Gastrocnemius medialis (tissue), 4 donors: ENCODE data around the gene HBD.

Source experiments
- POLR2A ChIP-seq, 2 donors: fragments of 450-650 bp; IDR thresholded peaks; one replicate each; pipeline ENCODE4 v1.6.1; 2017; ENCODE audit warnings: antibody characterized with exemption in 2 of 2, mild to moderate bottlenecking in 2 of 2, moderate library complexity in 2 of 2
- TF ChIP-seq, protein P1 (sequence below), 5 experiments: fragments of 450-650 bp in 3 of 5; fragments of 200-600 bp in 2 of 5; sonication (generic) in 2 of 5; IDR thresholded peaks in 4 of 5; conservative IDR thresholded peaks in 1 of 5; 1 replicate in 4 of 5; 2 replicates in 1 of 5; pipeline ENCODE4 v1.5.1; 2016 to 2019; ENCODE audit warnings: antibody characterized with exemption in 5 of 5, mild to moderate bottlenecking in 3 of 5, moderate library complexity in 3 of 5

DNA sequence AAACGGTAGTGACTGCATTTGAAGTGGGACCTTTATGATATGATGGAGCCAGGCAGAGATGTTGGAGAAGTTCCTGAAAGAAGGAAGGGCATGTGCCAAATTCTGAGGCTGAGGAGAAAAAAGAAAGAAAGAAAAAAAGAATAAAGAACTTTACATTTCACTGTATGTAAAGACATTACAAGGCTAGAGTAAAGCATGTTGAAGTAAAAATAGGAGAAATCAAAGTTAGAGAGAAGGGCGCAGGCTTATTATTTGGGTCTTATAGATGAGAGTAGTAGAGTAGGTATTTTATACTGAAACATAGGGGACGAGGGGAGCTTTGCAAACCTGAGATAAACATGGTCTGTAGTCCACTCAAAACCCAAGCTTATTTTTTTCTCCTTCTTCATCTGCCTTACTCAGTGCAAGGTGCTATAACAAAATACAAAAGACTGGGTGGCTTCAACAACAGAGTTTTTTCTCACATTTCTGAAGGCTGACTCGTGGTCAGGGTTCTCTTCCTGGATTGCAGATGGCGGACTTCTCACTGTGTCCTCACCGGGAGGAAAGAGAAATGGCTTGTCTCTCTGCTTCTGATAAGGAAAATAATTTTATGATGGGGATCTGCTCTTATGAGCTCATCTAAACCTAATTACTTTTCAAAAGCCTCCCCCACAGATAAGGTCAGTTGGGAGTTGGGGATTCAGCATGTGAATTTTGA lies 12.6 kb upstream of the HBD start:
- TF ChIP-seq, protein P1, sequence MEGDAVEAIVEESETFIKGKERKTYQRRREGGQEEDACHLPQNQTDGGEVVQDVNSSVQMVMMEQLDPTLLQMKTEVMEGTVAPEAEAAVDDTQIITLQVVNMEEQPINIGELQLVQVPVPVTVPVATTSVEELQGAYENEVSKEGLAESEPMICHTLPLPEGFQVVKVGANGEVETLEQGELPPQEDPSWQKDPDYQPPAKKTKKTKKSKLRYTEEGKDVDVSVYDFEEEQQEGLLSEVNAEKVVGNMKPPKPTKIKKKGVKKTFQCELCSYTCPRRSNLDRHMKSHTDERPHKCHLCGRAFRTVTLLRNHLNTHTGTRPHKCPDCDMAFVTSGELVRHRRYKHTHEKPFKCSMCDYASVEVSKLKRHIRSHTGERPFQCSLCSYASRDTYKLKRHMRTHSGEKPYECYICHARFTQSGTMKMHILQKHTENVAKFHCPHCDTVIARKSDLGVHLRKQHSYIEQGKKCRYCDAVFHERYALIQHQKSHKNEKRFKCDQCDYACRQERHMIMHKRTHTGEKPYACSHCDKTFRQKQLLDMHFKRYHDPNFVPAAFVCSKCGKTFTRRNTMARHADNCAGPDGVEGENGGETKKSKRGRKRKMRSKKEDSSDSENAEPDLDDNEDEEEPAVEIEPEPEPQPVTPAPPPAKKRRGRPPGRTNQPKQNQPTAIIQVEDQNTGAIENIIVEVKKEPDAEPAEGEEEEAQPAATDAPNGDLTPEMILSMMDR (IDR thresholded peaks at IDR 0.05 in 4 of 5, conservative IDR thresholded peaks at IDR 0.05 in 1 of 5): no peak
- no peak for TF ChIP-seq POLR2A (IDR thresholded peaks at IDR 0.05)
